ENCODE results near the gene AP1M1.

Gene AP1M1

GRCh38 chr19:16208847-16209665 lies 11.3 kb downstream of the AP1M1 start:
- DNase-seq, result no peak

- no peak for DNase-seq
Observed at GRCh38 chr19:16210168-16210567, 12.5 kb downstream of the AP1M1 start.

DNA sequence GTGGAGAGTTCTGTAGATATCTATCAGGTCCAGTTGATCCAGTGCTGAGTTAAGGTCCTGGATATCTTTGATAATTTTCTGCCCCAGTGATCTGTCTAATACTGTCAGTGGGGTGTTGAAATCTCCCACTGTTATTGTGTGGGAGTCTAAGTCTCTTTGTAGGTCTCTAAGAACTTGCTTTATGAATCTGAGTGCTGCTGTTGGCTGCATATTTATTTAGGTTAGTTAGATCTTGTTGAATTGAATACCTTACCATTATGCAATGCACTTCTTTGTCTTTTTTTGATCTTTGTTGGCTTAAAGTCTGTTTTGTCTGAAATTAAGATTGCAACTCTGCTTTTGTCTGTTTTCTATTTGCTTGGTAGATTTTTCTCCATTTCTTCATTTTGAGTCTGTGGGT lies 15.4 kb downstream of the AP1M1 start:
- DNase-seq, result no peak

DNA sequence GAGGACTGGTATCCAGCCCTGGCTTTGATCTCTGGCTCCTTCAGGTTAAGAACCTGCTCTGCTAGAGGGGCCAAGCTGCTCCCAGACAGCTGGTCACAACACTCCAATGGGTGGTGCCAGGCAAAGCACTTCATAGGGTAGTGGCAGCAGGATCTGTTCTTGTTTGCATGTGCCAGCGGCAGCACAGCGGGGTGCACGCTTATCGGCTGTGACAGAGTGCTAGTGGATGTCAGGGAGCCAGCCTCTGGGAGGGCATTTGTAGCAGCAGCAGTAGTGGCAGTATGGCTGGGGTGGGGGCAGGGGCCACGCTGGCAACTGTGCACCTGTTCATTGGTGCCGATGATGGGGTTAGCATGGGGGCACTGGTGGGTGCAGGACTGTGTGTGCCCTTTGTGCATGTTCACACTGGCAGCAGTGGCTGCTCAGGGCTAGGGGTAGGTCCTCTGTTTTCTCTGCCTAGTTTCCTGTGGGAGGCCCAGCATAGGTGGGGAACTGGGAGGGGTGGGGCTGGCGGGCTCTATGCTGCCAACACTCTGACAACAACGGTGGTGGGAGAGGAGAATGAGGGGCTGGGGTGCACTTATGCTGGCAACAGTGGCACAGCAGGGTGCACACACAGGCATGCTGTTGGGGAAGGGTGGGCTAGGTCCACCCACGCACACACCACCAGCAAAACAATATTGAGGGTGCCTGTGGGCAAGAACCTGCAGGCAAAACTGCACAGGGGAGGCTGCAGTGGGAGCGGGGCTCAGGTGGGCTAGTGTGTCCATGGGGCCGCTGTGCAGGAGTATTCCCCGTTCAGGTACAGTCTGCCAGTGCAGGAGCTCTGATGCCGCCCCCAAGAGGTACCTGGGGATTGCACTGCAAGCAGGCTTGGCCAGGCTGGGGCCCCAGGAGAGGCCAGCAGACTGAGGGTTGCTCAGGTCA lies 19.3 kb downstream of the AP1M1 start:
- DNase-seq, result no peak

DNA sequence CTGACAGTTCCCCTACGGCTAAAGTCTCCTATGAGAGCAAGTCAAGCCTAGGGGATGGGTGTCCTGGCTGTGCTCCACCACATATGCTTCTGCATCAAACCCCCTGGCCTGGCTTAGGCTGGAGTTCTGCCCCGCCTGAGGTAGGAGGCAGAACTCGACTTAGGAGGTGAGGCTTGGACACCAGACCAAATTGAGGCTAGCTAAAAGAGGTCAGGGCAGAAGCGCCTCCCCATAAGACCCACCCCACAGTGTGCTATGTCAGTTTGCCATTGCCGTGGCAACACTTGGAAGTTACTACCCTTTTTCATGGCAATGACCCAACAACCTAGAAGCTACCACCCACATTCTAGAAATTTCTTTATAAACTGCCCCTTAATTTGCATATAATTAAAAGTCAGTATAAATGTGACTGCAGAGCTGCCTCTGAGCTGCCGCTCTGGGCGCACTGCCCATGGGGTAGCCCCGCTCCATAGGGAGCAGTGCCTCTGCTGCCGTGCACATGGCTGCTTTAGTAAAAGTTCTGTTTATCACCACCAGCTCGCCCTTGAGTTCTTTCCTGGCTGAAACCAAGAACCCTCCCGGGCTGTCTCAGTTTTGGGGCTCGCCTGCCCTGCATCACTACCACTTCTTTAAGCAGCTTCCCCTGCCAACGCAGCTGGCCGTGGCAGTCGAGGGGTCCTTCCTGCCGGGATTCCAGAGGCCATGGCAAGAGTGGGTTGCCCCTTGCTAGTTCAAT lies 20.2 kb downstream of the AP1M1 start:
- DNase-seq, result no peak

DNA sequence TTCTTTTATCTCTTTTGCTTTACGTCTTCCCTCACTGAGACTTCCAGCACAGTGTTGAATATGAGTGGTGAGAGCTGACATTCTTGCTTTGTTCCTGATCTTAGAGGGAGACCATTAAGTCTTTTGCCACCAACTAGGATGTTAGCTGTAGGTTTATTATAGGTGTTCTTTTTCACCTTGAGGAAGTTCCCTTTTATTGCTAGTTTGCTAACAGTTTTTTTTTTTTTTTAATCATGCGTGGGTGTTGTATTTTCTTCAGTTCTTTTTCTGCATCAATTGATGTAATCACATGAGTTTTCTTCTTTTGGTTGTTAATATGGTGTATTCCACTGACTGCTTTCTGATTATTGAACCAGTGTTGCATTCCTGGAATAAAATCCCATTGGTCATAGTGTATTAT lies 21.1 kb downstream of the AP1M1 start:
- no peak for DNase-seq

- no peak for DNase-seq
Observed at GRCh38 chr19:16222806-16223205, 25.1 kb downstream of the AP1M1 start.

GRCh38 chr19:16223746-16224145 lies 26.0 kb downstream of the AP1M1 start:
- DNase-seq, result no peak

DNA sequence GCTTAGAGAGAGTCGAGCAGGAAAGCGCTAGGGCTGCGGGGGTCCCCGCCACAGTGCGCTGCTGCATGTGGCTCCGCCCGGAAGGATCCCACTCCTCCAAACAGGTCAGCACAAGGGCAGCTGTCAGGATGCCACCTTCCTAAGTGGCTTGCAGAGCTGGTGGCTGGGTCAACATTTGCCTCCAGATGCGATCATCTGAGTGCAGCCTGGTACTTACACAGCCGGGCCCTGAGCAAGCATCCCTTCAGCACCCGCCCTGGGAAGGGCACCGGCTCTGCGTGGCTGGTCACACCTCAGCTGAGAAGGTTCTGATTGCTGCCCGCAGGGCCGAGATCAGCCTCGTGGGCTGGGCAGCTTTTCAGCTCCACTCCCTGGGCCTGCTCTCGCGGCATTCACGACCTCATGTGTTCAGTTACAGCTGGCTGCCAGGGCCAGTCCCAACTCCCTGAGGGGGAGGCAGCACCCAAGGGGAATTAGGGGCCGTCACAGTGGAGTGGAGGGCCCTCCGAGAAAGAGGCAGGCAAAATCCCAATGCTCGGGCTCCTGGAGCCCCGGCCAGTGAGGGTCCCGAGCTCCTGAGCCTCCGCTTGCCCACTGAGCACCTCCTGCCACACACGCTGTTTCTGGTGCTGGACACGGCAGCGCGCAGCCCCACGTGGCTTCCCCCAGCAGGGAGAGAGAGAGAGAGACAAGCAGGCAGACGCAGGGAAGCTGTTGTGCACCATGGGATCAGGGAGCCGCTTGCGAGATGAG lies 26.8 kb downstream of the AP1M1 start:
- DNase-seq, result no peak

DNA sequence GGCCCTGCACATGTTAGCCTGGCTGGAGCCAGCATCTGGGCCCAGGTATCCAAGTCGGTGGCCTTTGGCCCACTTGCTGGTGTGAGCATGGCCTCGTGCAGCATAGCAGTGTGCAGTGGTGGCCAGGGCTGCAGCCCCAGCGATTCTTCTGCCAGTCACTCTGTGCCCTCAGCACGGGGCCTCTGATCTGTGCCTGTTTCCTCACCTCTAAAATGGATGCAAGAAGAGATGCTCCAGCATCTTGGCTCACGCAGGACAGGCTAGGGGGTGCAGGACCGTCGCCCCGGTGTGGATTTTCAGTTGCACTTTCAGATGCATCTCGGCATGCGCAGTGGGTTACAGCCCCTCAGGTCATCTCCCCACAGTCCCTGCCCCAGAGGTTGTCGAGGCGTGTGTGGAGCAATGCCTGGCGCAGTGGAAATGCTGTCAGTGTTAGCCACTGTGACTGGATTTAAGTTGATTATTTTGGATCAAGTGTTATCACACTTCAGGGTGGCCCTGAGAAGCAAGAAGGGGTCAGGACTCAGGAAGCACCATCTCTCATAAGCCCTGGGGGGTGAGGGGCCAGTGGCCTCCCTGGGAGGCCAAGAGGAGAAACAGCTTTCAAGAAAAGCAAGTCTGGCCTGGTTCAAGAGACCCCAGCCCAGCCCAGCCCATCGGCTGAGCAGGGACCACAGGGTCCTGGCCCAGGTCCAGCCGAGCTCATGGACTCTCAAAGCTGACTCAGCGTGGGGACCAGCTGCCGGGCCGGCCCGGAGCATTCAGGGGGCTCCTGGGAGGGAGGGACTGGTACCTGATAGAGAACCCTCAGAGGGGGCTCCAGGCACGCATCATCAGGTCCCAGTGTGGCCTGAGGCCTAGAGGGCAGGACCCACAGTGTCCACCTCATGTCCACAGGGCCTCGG lies 27.8 kb downstream of the AP1M1 start:
- no peak for DNase-seq

- DNase-seq, result no peak
Observed at GRCh38 chr19:16226184-16226591, 28.5 kb downstream of the AP1M1 start.

DNA sequence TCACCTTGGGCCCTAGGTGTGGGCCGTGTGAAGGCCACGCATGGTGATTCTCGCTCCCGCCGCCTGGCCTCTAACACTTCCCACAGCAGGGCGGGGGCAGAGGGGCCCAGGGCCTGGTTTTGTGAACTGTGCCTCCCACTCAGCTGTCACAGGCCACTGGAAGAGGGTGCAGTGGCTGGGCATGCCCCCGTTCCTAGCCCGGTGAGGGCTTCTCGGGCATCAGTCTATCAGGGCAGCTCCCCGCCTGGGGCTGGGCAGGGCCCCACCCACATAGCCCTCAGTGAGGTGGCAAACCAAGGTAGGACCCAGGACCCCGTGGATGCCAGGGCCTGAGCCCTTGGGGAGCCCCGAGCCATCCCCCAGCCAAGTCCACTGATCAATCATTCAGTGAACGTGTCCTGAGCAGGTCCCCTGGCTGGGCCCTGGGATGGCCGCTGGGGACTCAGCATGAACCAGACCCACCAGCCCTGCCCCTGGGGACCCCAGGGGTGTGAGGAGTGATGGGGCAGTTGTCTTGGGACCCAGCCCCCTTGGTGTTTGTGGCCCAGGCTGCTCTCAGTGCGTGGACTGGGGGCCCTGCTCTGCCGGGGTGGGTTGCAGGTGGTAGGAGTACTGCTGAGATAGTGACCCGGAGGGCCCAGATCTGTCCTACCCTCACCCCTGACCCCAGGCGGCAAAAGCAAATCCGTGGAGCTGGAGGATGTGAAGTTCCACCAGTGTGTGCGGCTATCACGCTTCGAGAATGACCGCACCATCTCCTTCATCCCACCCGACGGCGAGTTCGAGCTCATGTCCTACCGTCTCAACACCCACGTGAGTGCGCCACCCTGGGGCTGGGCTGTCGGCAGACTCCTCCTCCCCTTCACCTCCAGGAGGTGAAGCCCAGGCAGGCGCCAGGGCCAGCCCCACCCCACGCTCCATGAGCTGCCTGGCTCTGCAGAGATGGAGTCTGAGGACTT lies 29.4 kb downstream of the AP1M1 start:
- no peak for DNase-seq

DNA sequence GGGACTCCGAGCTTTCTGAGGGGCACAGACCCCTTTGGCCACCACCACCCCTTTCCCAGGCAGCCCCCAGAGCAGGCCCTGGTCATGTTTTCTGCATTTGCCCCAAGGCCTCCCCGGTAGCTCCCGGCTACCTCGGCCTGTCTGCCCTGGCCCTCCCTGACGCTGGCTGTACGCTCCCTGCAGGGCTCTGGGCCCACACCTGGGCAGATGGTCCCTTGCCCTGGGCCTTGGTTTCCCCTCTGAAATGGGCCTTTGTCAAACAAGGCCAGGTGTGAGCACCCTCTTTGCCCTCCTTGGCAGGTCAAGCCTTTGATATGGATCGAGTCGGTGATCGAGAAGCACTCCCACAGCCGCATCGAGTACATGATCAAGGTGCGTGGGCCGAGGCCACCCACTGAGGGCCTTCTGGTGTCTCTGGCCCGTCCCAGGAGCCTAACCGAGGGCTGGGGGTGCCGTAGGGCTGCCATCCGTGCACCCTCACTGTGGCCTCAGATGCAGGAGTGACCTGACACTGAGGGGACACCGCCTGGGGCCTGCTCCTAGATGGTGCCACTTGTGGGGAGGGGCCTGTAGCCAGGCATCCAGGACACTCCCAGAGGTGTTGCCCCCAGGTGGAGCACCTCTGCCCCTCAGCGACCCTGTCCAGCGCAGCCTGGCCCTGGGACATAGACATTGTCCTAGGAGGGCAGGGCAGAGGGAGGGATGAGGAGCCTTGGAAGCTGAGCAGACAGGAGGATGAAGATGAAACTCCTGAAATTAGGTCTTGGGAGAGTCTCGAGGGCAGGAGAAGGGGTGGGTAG lies 30.3 kb downstream of the AP1M1 start:
- no peak for DNase-seq

DNA sequence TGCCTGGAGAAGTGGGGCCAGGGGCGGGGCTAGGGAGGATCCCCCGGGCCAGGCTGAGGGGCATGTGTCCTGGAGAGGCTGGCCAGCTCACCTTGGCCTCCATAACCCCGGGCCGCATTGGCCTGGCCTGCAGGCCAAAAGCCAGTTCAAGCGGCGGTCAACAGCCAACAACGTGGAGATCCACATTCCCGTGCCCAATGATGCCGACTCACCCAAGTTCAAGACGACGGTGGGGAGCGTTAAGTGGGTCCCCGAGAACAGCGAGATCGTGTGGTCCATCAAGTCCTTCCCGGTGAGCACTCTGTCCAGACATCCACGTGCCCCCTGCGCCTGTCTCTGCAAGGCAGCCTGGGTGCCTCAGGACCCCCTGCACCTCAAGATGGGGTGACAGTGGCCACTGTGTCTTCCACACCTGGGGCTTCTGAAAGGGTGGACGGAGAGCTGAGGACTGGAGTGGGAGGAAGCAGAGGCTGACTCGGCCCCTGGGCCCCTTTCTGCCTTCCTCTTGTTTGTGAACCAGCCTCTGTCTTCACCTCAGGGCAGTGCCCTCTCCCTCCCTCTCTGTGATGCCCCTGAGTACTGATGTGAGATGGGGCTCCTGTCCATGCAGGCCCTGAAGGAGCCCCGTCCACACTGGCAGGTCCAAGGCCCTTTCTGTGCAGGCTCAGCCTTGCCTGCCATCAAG lies 31.1 kb downstream of the AP1M1 start:
- no peak for DNase-seq

DNA sequence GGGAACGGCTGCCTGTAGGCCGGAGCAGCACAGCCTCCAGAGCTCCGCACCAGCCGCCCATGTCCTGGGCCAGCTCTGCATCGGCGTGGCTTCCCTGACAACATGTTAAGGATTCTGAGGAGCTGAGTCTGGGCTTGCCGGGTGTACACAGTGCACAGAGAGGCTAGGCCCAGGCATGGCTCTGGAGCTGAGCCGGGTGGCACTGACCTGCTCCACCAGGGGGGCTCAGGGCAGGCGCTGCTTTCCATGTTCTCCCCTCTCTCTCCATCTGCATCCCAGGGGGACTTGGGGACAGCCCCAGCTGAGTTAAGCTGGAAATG lies 31.6 kb downstream of the AP1M1 start:
- DNase-seq, result no peak

DNA sequence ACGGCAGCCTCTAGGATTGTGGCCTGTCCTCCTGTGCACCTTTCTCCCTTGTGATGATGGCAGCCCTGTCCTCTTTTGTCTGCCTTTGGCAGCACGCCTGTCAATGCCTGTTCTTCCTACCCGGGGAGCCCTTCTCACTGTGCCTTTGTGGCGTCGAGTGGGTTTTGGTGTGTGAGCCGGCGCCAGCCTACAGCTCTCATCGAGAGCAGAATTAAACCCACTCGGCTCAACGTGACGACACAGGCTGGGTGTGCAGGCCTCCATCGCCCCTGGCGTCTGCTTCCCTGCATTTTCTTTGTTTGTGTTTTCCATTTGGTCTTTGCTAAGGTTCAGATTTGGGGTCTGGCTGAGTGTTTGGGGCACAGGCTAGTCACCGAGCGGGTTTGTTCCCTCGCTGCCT lies 34.4 kb downstream of the AP1M1 start:
- DNase-seq, result no peak

DNA sequence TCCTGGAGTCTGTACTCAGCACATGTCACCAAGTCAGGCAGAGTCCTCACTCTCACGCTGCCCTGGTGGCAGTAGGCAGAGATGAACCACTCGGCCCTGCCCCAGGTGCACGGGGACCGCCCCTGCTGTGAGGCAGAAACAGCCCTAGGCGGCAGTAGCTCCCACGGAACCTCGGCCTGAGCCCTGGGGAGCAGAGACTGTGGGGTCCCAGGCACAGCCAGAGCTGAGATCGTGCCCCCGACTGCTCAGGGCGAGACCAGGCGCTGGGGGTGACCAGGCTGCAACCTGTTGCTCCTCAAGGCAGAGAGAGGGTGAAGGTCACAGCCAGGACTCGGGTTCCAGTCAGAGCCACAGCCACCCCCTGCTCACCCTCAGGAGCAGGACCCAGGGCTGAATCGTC lies 34.9 kb downstream of the AP1M1 start:
- no peak for DNase-seq

- no peak for DNase-seq
Observed at GRCh38 chr19:16233081-16233776, 35.5 kb downstream of the AP1M1 start.
